Thyroid gland (tissue), 4 donors: ENCODE data around the gene HCFC1.

ENCODE experiments used
- POLR2A ChIP-seq, 2 donors: fragments of 450-650 bp; IDR thresholded peaks; one replicate each; pipeline ENCODE4 v1.6.1; 2017; ENCODE audit warnings: antibody characterized with exemption in 2 of 2, mild to moderate bottlenecking in 2 of 2, moderate library complexity in 1 of 2
- TF ChIP-seq, protein P1 (sequence below), 6 experiments: fragments of 200-600 bp in 3 of 6; fragments of 450-650 bp in 3 of 6; sonication (generic) in 3 of 6; IDR thresholded peaks; one replicate each; pipeline ENCODE4 v1.5.1; 2016 to 2019; ENCODE audit warnings: antibody characterized with exemption in 6 of 6, mild to moderate bottlenecking in 2 of 6, inconsistent platforms in 1 of 6, moderate library complexity in 1 of 6

DNA sequence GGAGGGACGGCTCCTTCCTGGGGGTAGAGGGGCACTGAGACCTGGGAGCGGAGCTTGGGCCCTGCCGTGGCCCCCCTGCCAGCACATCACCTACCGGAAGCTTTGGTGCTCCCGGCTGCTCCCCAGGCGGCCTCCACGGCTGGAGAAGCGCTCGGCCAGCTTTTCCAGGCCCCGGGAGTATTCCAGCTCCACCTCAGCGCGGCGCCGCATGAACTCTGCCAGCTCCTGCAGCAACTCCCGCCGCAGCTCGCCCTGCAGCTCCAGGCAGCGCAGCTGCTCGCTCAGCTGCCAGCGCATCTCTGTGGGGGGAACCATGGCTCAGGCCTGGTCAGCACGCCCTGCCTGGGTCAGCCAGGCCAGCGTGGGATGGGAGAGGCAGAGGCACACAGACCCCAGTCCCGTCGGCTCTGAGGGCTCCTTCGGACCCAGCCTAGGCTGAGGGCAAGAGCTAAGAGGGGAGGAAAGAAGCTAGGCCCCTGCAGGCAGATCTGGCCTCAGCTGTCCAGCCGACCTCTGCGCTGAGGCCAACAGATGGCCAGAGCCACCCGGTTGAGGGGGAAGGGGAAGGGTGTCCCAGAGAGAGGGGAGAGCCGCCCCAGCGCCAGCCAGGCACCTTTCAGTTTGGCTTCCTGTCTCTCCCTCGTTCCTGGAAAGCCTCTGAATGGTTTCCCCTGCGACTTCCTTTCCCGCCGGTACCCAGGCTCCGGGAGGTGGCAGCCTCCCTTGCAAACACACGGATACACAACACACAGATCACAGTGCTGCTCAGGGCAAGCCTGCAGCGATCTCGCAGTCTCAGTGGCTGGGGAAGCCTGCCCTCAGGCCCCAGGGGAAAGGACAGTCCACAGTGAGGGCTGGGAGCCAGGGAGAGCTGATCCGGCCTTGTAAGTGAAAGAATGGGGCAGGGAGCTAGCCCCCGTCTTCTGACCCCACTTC, 49.8 kb downstream of the HCFC1 start:
- TF ChIP-seq, protein P1, sequence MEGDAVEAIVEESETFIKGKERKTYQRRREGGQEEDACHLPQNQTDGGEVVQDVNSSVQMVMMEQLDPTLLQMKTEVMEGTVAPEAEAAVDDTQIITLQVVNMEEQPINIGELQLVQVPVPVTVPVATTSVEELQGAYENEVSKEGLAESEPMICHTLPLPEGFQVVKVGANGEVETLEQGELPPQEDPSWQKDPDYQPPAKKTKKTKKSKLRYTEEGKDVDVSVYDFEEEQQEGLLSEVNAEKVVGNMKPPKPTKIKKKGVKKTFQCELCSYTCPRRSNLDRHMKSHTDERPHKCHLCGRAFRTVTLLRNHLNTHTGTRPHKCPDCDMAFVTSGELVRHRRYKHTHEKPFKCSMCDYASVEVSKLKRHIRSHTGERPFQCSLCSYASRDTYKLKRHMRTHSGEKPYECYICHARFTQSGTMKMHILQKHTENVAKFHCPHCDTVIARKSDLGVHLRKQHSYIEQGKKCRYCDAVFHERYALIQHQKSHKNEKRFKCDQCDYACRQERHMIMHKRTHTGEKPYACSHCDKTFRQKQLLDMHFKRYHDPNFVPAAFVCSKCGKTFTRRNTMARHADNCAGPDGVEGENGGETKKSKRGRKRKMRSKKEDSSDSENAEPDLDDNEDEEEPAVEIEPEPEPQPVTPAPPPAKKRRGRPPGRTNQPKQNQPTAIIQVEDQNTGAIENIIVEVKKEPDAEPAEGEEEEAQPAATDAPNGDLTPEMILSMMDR (IDR thresholded peaks at IDR 0.05), result no peak
- no peak for TF ChIP-seq POLR2A (IDR thresholded peaks at IDR 0.05)
